Dermis blood vessel endothelial cell (primary cell): ENCODE results near the gene SERP1. TPM values are rescaled to one million over a fixed set of nuclear protein-coding genes. Genes with fewer than 3 reads are reported as not detected.
A peak's percentile ranks its signal among the peaks of the same experiment; 100 is the strongest.

Experiments
- DNase-seq: peaks from one replicate; pipeline ENCODE4 v3.0.0; 2010
- total RNA-seq: library from RNA; depleted of rRNA; stranded (reverse); fragments of >200 nt; gene quantifications from 2 replicates; pipeline ENCODE4 v1.2.3, GENCODE V29; 2014

The SERP1 gene
- total RNA-seq, result 169 and 248 TPM in 2 replicates

DNA sequence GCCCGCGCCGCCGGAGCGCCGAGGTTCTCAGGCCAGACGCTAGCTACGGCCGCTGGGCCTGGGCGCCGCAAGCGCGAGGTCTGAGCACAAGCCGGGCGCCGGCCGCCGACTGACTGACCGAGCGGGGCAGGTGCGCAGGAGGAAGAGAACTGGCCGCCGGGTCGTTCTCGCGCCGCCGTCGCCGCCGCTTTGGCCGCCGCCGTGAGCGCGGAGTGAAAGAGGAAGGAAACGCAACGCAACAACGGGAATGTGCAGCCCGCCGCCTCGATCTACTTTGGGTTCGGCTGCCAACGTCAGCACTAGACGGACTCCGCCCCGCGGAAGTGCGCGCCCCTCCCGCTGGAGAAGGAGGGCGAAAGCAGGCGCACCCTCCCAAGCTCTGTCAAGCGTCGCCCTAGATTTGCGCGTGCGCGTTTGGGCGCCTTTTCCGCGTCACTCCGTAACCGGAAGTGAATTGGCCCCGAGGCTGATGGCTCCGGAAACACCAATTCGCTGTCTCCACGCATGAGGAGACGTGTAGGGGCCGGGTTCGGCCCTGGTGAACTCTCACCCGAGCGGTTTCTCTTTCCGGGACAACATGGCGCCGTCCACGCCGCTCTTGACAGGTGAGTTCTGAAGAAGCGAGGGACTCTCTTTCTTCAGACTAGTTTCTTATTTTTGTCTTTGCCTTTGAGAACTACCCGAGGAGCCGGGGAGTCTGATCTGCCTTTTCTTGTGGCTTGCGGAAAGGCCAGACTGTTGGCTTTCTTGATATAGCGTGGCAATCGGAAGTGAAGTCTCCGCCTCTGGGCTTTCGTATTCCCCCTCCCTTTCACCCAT, at the start of gene SERP1, which contains the start of gene EIF2A:
SERP1 (minus strand) TSS at position 271 of the 819 bp plus-strand sequence. CDS start 361 bp downstream, outside the sequence.
EIF2A (plus strand) TSS at position 562 of the 819 bp plus-strand sequence; CDS start at position 578, 16 bp downstream.
- DNase-seq, result peak; percentile 100

DNA sequence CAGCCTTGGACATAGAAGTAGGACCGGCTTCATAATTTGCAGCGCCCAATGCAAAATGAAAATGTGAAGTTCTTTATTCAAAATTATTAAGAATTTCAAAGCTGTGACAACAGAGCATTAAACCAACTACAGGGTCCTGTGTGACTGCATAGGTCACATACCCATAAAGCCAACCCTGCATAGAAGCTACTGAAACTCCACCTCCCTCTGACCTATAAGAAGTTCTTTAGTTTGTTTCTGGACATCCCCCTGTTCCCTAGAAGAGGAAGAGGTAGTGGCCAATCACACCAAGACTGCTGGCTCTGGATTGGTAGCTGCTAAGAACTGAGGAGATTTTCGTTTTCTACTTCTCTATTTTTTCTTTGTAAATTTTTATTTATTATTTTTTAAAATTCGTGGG, 47.9 kb upstream of the SERP1 start:
- DNase-seq, result no peak

DNA sequence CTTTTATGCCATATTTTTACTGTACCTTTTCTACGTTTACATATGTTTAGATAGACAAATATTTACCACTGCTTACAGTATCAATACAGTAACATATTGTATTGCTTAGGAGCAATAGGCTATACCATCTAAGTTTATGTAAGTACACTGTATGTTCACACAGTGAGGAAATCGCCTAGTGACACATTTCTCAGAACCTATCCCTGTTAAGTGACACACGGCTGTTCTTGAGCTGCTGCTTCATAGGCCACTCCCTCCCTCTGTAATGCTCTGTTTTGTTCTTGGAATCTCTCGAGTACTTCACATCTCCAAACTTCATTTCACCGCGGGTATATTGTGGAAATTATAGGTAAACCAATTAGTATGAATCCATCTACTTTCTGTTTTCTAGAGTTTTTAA, 43.5 kb upstream of the SERP1 start:
- no peak for DNase-seq

DNA sequence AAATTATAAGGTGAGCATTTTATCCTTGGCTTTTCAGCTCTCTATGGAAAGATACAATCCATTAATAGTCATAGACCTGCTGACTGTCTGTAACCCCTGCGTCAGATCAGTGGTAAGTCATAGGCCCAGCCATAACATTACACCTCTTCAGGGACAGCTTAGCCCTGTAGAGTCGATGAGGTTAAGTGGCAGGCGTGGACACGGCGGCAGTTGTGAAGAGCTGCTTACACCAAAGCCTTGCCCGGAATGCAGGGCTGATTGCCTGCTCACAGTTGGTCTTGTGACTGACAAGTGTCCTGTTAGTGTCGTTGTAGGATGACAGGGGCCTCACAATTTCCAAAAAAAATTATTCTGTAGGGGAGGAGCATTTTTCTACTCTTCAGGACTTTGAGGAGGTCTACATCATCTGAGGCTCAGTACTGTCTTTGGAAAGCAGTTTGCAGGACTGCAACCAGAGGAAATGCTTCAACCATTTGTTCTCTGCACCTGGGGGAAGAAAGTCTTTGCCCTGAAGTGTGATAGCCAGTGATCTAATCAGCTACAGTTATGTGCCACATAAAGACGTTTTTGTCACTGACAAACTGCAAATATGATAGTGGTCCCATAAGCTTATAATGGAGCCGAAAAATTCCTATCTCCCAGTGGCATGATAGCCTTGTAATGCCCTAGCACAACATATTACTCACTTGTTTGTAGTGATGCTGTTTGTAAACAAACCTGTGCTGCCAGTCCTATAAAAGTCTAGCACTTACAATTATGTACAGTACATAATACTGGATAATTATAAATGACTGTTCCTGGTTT, 41.9 kb upstream of the SERP1 start:
- DNase-seq, result no peak

DNA sequence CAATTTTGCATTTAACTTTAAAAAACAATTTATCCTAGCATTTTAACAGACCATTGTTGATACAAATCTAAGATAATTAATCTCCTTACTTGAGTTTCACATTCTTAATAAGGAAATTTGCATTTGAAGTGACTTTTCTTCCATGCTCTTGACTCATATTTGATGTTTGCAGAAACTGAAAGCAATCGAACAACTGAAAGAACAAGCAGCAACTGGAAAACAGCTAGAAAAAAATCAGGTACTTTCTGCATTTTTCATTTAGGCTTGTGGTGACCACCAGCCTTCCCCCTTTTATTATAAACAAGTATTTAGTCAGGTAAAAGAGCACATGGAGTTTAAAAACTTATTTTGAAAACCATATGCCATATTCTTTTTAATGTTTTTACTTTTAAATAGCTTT, 36.7 kb upstream of the SERP1 start:
- no peak for DNase-seq

DNA sequence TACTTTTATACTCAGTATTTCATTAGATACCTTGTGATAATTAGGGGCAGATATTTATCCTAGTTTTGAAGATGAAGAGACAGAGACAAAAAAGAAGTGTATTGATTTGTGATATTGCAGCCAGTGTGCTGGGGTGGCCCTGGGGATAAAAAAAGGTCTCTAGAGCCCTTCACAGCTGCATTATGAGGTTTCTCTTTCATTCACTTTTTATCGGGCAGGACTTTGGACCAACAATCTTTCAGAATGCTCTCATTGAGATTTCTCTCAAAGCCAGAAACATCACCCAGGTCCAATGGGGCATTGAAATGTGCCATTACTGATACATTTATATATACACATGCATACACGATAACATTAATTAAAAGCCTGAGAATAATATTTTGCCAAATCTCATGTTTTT, 36.3 kb upstream of the SERP1 start:
- DNase-seq, result no peak

DNA sequence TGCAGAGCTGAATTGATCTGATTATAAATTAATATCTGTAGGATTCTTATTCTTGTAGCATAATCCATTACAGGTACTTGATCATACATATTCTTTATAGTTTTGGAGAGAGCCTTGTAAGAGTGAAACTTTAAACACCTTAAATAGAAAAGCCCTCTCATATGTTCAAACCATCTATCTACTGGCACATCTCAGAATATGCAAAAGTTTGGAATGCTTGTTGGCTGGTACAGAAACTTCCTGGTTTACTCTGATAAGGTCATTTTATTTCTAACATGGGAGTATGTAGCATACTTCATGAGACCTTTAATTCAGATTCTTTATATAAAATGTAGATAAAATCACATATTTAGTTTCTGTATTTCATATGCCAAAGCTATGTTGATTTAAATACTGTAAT, 34.9 kb upstream of the SERP1 start:
- no peak for DNase-seq

DNA sequence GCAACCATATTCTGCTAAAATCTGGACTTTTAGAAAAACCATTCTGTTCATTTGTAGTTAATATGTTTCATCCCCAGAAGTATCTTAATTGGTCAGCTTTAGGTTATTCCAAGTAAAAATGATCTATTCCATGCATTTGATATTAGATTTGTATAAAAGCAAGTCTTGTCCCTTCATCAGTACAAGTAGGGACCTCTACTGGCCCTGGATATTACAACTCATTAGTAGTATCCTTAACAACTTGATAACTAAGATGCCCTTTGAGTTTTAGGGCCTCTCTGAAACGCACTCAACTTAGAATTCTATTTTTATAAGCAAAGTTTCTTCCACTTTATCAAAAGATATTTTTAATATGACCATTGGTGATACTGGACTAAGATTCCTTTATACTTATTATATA, 31.6 kb upstream of the SERP1 start:
- peak; percentile 49 for DNase-seq

DNA sequence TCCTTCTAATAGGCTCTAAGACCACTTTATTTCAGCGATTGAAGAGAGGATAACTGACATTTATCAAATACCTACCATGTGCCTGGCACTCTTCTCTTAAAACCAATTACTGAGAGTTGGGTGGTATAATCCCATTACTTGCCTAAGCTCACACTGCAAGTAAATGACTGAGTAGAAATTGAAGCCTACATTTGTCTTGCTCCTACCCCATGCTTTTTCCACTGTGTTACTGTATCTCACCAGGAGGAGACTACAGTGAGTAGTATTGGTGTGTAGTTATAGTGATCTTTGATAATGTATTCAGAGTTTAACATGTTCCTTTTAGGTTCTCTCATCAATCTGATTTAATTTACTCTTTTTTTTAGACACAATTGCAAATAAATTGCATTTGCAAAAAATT, 21.0 kb upstream of the SERP1 start:
- DNase-seq, result no peak

DNA sequence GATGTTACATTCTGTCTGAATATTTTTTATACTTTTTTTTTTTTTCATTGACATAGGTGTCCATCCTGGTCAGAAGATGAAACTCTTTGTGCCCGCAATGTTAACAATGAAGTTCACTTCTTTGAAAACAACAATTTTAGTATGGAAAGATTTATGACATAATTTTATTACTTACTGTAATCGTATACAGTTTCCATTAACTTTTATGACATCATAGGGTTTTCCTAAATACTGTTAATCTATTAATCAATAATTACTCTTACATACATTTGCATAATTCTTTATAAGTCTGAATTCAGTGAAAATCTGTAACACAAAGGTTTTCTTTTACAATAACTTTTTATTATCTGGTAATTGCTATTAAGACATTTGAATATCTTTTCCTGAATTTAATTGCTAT, 17.9 kb upstream of the SERP1 start:
- DNase-seq, result no peak

DNA sequence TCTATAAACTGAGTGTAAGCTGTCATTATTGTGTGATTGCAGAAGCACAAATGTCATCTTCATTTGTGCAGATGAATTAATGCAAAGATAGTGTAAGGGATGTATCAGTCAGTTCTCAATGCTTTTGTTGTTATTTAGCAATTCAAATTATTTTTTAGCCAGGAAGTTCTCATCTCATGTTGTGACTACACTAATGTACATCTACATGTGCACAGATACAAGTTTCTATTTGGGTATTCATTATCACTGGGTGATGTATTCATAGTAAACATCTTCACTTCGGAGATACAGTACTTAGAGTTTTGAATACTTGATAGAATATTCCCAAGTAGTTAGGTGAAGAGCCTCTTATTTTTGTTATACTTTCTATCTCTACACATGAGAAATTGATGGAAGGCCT, 11.4 kb upstream of the SERP1 start:
- DNase-seq, result no peak

DNA sequence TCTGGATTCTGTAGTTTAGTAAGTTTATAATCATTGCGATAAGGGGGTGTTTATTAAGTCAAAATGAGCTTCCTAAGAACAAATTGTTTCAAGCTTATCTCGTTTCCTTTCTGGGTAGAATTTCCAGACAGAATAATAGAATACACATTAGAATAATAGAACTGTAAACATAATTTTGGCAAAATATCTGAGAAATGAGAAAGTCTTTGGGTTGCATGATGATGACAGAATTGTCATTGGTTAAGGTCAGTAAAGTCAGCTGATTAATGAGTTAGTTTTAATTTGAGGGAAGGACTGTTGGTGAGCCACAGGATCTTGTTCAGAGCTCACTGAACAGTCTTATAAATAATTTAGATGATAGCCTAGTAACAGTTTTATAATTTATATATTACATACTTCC, 10.5 kb upstream of the SERP1 start:
- peak; percentile 68 for DNase-seq

DNA sequence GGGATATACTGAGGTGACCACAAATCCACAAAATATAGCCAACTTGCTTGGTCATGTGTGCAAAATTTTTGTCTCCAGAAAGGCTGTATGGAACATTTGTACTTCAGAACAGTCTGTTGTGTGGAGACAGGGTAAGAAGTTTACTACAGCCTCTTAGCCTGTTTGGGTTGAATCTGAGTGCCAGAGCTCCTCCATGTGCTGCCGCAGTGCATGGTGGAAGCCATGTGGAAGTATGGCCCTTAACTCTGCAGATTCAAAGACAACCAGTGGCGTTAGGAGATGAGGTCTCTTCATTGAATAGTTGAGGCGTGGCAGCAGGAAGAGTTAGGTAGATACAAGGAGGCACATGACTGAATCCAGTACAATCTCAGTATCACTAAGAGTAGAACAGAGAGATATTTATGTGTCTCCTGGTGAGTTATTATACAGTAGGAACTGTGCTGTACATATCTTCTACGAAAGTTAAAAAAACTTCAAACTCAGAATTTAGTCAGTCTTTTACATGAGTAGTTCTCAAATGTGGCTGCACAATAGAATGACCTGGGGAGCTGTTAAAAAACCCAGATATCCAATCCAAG, 9.7 kb upstream of the SERP1 start:
- no peak for DNase-seq

DNA sequence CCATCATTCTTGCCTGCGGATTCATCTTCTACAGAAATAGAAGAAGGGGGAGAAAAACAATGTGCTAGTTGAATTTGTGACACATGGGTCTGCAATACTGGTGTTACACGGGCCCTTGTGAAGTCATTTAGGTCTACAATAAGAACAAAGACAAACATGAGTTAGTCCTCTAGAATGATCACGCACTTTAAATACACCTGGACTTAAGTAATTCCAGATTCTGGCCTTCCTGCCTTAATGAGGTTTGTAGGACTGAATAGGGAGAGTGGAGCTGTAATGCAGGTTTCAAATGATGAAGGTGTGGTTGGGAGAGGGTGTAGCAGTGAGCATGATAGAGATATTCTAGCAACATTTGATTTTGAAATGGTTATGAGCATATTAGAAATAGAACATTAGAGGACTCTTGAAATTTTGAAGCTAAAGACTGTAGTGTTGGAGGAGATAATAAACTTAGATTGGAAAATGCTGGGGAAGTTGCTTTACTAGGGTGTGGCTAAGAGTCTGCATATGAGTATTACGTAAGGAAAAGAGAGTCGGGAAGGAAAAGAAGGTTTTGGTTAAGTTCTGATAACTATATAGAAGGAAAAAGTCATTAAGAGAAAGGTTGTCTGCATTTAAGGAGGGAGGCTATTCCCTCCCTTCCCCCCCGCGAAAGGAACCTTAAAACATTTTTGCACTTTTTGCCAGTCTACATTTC, 897 bp upstream of the SERP1 start:
- peak; percentile 29 for DNase-seq

DNA sequence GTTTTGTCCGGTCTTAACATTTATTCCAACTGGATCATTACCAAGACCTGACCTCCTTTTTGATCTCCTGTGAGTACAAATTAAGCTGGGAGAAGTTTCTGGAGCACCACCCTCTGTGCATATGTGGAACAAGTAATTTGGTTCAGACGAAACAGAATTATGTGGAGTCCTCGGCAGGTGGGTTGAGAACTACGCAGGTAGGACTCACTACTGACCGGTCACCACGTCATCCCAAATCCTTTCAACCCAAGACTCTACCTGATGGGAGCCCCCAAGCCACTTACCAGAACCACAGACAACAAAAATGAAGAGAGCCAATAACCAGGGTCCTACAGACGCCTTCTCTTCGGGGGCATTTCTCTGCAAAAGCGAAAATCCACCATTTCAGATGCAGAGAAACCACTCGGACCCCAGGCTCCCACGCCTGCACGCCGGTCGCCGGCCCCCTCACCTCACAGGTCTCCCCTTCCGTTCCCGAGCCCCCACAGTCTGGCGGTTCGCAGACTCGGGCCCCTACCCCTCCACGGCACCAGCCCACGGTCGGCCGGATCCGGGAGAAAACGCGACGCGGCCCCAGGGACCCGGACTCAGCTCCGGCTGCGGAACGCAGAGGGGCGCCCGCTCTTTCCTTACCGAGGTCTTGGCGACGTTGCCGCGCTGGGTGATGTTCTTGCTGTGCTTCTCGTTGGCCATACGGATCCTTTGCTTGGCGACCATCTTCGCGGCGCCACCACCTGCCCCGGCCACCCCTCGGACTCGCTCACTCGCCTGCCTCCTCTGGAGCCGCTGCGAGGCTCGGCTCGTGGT, 674 bp downstream of the SERP1 start:
- DNase-seq, result peak; percentile 32

DNA sequence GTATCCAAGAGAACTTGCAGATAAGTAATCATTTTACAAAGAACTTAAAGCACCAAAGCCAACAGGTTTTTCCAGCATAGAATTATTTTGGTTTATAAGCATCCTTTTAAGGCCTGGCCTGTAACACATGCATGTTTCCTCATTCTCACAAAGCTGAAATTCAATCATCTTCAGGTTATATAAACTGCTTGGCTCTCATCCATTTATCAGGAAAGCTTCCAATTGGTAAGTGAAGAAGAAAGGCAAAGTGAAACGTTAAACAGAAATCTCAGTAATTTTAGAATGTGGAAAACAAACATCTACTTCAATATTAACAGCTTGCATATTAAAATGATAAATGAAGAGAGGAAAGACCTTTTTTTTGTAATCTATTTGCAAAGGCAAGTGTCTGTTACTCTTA, 1.6 kb downstream of the SERP1 start:
- peak; percentile 10 for DNase-seq

DNA sequence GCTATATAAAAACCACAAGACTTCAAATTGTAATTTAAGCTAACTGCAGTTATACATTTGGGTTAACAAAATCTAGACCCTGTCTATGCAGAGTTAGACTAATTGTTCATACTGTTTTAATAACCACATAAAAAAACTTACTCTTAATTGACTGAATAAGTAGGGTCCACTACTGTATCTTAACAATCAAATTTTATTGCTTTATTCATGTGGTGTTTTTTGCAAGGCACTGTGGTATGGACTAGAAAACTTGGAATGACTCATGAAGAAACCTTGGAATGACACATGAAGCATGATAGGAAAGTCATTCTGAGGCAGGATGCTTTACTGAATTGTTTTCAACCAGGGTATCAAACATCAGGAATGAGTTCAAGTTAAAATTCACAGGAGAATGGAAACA, 2.3 kb downstream of the SERP1 start:
- peak; percentile 44 for DNase-seq

DNA sequence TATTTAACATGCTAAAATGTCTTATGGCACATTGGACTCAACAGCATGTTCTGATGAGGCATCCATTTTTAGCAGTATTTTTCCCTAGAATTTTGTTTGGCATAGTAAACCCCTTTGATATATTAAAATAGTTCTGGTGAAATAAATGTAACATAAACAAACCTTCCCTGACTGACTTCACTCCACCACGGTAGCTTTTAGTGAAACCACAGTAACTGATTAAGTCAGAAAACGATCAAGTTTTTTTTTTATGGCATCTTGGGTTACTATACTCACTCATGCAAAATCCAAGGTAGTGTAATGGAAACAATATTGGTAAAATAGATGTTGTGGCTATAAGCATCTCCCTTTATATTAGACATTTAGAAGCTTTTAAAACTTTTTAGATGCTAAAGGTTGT, 2.8 kb downstream of the SERP1 start:
- DNase-seq, result no peak

DNA sequence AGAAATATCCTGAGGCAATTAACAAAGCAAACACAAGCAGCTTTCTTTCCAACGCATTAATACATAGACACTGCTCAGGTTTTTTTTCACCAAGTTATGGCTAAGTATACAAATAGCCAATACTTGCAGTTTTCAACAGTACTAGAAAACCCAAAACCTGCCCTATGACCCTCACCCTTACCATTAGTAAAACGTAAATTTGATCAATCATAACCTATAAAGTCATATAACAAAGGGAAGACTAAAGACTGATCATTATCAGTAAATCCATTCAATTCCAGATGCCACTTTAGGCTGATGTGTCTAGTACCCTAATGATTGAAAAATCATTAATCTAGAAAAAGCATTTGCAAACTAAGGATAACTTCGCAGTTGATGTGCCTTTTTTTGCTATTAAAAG, 3.2 kb downstream of the SERP1 start:
- DNase-seq, result no peak

DNA sequence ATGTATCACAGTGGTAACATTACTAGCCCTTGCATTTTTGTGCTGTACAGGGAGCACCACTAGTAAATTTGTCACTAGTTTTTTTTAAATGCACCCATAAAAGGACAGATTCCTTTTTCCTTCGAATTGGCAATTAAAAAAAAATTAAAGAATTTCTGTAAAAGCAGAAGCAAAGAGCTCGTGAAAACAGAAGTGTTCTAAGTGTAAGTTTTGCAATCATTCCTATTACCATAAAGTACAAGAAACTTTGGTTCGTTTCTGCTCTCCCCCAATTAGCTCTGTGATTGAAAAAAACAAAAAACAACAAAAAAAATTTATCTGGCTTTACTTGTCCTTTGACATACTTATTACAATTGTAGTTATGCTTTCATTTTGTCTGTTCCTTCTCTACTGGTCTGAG, 5.3 kb downstream of the SERP1 start:
- no peak for DNase-seq

DNA sequence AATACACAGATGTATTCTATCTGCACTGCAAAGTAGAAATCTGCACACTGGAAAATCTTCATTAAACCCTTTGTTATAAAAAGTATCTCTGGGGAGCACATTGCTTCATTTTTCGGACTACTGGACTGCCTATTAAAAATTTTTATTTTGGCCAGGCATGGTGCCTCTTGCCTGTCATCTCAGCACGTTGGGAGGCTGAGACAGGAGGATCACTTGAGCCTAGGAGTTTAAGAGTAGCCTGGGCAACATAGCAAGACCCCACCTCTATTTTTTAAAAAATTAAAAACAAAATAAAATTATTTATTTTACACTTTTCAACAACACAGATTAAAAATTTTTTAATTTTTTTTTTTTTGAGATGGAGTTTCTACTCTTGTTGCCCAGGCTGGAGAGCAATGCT, 6.0 kb downstream of the SERP1 start:
- no peak for DNase-seq
